DMS79 treated with DMSO at 0.1 percent for 48 hours (cell line): ENCODE data around the gene SLC15A5.

Experiments used
- DNase-seq: peaks from one replicate; lab custom pipeline; 2025; lab: John Stamatoyannopoulos, UW

The SLC15A5 gene, protein sequence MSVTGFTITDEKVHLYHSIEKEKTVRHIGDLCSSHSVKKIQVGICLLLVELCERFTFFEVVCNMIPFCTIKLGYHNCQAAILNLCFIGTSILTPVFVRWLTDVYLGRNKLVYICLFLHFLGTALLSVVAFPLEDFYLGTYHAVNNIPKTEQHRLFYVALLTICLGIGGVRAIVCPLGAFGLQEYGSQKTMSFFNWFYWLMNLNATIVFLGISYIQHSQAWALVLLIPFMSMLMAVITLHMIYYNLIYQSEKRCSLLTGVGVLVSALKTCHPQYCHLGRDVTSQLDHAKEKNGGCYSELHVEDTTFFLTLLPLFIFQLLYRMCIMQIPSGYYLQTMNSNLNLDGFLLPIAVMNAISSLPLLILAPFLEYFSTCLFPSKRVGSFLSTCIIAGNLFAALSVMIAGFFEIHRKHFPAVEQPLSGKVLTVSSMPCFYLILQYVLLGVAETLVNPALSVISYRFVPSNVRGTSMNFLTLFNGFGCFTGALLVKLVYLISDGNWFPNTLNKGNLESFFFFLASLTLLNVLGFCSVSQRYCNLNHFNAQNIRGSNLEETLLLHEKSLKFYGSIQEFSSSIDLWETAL

GRCh38 chr12:16277585-16277984, at the start of gene SLC15A5:
TSS of gene SLC15A5 (minus strand) at chr12:16277685. CDS start at chr12:16277685, 0 bp downstream.
- no peak for DNase-seq

GRCh38 chr12:16325426-16325825, 47.9 kb upstream of the SLC15A5 start:
- peak; percentile 36 for DNase-seq

- DNase-seq: no peak
These were observed 47.3 kb upstream of the SLC15A5 start for GRCh38 chr12:16324772-16325171.

DNA sequence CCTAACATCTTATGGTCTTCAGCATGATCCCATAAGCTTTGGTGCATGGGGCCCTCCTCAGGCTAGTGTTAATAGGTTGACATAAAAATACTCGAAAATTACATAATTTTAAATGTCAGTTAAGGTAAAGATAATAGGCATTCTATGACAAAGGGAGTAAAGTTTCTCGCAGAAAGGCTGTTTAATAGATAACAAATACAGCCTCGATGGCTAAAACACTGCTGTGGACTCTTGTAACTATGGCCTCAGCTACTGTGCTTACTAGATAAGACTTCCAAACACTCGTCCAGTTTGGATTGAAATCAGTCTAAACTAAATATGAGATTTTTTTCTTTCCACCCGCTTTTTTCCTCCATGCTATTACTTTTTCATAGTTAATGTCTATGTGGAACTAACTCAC, 46.8 kb upstream of the SLC15A5 start:
- no peak for DNase-seq

GRCh38 chr12:16323638-16324037, 46.2 kb upstream of the SLC15A5 start:
- DNase-seq: no peak

- no peak for DNase-seq
These were observed 45.5 kb upstream of the SLC15A5 start for GRCh38 chr12:16323010-16323409.

DNA sequence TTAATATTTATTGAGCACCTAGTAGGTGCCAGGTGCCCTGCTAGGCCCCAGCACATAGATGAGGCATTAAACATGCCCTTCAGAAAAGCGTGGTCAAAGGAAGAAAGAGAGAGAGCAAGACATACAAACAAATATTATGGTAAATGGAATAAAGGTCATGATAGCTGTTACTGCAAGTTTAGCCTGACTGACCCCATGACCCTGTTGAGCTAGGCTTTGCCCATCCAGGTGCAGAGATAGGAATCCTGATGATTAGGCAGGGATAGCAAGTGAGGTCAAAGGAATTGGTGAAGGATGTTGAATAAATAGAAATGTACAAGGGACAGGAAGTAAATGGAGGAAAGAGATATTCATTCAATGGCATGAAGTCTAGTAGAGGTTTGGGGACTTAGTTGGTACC, 33.4 kb upstream of the SLC15A5 start:
- DNase-seq: no peak

DNA sequence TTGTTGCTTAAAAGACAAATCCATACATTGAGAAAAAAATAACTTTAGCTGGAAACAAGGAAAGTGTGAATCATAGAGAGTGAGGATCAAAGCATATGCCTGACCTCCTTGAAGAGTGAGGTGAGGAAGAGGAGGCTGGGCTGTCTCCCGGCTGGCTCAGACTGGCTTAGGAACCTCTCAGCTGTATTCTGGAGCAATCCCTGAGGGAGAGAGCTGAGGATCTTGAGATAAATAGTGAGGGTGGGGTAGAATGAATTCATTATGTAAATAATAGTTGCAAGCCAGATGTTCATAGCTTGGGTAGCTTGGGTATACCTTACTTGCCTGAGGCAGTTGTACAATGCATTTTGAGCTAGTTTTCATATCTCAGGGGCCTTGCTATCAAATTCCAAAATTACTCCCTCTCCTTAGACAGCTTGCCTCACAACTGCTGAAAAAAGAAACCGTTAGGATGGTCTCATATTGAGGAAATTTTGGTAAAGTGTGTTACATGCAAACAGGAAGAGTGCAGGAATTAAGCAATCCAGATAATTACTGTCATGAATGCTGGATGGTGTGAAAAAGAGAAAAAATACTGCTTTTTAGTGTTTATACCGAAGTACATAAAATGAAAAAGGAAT, 30.5 kb upstream of the SLC15A5 start:
- no peak for DNase-seq

- DNase-seq: no peak
These were observed 26.5 kb upstream of the SLC15A5 start for GRCh38 chr12:16303939-16304338.

- no peak for DNase-seq
These were observed 23.3 kb upstream of the SLC15A5 start for GRCh38 chr12:16300736-16301135.

GRCh38 chr12:16300122-16300521, 22.6 kb upstream of the SLC15A5 start:
- no peak for DNase-seq

GRCh38 chr12:16299403-16299802, 21.9 kb upstream of the SLC15A5 start:
- DNase-seq: no peak

- DNase-seq: no peak
These were observed 20.0 kb upstream of the SLC15A5 start for GRCh38 chr12:16297521-16297920.

DNA sequence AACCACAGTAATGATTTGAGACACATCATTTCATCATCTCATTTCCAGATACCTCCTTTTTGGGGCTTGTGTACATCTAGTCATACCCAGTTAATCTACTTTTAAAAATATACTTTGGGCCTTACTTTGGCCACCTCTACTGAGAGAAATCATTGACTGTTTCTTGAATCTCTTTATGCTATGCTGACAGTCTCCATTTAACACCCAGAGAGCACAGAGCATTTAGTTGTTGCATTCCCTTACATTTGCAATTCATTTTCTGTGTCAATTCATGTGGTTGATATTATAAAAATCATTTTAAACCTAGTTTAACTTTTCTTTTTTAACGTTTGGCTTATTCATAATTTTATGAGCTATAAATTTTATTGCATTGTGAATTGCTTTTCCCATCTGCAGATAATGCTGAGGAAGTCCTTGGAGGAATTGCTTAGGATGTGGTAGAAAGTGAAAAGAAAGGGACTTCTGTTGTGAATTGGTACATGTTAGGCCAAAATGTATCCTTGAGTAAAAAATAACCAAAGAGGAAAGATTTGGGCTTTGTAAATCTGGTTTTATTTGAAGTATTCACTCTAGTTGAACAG, 17.0 kb upstream of the SLC15A5 start:
- no peak for DNase-seq

GRCh38 chr12:16291032-16291431, 13.5 kb upstream of the SLC15A5 start:
- no peak for DNase-seq

DNA sequence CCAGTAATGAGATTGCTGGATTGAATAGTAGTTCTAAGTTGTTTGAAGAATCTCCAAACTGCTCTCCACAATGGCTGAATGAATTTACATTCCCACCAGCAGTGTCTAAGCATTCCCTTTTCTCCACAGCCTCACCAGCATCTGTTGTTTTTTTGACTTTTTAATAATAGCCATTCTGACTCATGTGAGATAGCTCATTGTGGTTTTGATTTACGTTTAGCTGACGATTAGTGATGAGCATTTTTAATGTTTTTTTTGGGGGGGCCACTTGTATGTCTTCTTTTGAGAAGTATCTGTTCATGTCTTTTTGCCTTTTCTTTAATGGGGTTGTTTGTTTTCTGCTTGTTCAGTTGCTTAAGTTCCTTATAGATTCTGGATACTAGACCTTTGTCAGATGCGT, 8.1 kb upstream of the SLC15A5 start:
- no peak for DNase-seq

- DNase-seq: no peak
These were observed 5.5 kb upstream of the SLC15A5 start for GRCh38 chr12:16282978-16283377.

- no peak for DNase-seq
These were observed 4.6 kb upstream of the SLC15A5 start for GRCh38 chr12:16282081-16282480.

DNA sequence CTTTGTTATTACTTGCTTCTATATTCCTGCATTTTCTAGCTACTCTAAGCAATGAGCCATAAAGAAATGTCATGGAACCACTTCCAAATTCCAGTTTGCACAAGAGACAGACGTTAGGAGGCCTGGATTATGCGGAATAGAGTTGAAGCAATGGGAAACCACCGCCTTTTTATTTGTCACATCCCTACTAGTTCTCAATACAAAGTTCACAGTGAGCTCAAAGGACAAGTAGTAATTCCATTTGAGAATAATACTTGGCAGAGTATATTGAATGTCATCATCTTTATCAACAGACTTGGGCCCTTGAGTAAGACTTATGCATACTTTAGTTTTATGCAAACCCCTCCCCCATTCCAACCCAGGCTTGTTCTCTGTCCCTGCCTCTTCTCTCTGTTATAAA, 3.7 kb upstream of the SLC15A5 start:
- no peak for DNase-seq

DNA sequence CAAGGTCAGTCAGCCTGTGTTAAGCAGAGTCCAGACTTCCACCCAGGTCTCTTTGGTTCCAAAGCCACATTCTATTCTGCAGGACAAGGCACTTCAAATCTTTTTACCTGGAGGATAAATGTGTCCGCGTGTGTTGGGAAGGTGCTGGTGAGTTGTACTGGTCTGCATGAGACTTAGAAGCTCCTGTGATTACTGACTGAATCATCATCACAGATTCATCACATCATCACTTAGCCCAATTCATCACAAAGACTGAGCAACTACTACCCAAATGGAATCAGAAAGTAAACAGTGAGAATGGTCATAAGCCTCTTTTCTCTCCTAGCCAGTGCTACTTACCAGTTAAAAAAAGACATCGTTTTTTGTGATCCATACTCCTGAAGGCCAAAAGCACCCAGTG, 5.3 kb downstream of the SLC15A5 start:
- DNase-seq: no peak

DNA sequence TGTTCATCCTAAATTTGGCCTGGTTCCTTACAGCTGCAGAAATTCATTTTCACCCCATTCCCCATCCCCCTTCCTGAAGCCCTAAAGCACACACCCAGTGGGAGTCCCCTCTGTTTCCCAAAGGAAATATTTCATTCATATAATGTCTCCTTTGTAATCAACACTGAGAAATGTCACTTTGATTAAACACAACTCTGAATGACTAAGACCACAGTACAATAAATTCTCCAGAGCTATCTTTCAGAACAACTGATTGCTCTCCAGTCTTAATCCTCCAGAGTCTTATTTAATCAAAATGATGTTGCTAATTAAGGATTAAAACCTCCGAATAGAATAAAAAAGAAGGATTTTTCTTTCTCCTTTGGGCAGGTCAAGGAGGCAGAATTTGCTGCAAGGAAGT, 6.4 kb downstream of the SLC15A5 start:
- no peak for DNase-seq

DNA sequence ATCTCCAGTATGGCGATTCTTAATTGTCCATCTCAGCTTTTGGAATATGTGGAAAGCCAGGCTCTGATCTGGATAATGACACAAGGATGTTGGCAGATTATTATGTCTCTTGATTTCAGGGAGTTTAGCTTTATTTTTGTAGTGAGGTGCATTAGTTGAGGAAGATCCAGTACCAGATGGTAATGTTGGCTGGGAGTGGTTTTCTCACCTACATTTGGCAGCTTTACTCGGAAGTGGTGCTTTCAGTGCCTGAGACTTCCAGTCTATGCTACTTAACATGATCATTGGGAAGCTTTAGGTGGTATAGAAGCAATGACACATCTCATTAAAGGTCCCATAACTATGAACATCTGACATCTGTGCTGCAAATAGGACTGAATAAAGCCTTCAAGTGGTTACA, 7.5 kb downstream of the SLC15A5 start:
- DNase-seq: no peak

DNA sequence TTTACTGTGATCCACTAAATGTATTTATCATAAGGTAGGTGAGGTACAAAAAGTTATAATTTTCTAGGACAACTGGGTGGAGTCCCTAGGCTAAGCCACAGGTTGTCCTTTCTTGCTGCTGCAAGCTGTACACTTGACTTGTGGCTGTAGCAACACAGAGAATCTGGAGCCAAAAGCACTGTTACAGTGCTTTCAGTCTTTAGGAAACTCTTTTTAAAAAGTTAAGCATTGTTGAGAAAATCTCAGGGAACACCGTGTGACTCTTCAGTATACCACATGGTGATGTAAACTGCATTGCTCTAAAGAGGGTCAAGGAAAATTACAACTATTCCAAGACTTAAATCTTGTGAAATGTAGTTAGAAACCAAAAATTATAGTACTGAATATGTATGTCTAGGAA, 11.4 kb downstream of the SLC15A5 start:
- DNase-seq: no peak
